ENCODE measurements around the gene ATL3.
"Not testable (repeated sequence)": the region's sequence is repeated elsewhere in the genome, so short reads cannot be mapped to it uniquely, and the experiment has no call there.

The ATL3 gene

DNA sequence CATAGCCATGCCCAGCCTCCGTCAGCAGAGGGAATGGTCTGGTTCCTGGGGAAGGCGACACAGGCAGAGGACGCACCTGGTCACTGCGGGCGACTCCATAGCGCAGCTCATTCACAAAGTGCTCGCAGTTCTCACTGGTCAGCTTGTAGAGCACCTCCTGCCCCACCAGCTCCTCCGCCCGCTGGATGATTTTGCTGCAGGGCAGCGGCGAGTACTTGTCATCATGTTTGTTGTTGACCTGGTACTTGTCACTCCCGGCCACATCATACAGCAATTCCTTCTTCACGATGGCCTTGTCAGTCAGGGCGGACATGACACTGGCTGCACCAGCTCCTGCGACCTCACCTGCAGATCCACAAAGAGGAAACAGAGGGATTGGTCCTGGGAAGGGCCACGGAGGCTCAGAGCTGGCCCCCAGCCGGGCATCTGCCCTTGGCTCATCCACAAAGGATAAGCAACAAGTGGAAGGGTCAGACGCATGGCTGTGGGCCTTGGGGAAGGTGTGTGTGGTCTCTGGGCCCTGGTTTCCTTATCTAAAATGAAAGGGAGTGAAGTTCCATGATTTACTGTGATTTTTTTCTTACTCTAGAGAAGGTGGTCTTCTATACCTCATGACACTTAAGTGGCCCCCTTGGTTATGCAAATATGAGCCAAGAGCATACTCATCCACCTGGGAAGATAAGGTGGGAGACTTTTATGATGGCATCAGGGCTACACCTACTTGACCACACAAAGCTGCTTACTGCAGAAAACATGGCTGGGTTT lies 81.0 kb downstream of the ATL3 start:
- Histone ChIP-seq H3K36me3 (ENCODE audit: control insufficient read depth, insufficient read depth, low read length) (peaks cover 6% of the 10 kb centered on the region), H3K4me3 (ENCODE audit: low read length) (no peak overlapping the region), H3K9ac (ENCODE audit: low read length) (no peak overlapping the region), H3K27ac (ENCODE audit: low read depth, low read length) (no peak overlapping the region), H3K27me3 (ENCODE audit: control insufficient read depth, insufficient read depth, low read length) (no peaks in the 10 kb centered on the region), H3K4me1 (ENCODE audit: control insufficient read depth, insufficient read depth, low read length) (no peaks in the 10 kb centered on the region)

DNA sequence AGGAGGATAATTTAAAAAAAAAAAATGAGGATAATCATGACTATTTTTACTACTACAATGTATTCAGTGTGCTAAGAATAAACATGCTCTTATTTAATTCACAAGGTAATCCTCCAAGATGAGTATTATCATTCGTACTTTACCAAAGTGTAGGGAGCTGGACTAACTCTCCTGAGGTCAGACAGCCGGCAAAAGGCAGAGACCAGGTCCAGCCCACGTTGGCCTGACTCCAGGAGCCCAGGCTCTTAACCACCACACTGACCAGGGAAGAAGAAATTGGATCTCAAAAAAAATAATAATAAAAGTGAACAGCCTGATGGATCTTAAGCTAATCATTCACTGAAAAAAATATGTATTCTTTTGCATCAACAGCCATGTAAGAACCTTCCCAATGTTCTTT lies 82.2 kb downstream of the ATL3 start:
- no peaks in the 10 kb centered on the region for H3K27me3 ChIP-seq (ENCODE audit: control insufficient read depth, insufficient read depth, low read length)
- H3K27ac ChIP-seq (ENCODE audit: low read depth, low read length) = no peak overlapping the region
- H3K4me1 ChIP-seq (ENCODE audit: control insufficient read depth, insufficient read depth, low read length) = no peaks in the 10 kb centered on the region
- H3K4me3 ChIP-seq (ENCODE audit: low read length) = no peak overlapping the region
- H3K36me3 ChIP-seq (ENCODE audit: control insufficient read depth, insufficient read depth, low read length) = peaks cover 6% of the 10 kb centered on the region
- H3K9ac ChIP-seq (ENCODE audit: low read length) = no peak overlapping the region

DNA sequence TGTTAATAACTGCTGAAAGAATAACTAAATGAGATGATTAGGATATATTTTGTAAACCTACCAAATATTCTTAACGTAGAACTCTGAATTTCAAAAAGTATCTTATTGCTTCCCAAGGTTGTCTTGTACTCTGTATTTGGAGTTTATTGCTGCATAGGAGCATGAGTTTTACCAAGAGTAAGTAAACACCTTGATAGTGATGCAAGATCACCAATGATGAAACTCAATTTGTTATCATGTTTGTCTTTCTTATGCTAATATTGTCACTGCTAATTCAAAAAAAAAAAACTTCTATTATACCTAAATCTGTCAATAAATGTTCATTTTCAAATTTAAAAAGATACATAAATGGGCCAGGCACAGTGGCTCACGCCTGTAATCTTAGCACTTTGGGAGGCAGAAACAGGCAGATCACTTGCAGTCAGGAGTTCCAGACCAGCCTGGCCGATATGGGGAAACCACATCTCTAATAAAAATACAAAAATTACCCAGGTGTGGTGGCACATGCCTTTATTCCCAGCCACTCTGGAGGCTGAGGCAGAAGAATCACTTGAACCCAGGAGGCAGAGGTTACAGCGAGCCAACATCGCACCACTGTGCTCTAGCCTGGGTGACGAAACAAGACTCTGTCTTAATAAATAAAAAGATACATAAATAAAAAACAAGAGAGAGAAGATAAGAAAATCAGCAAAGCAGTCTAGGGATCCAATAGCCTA lies 84.6 kb downstream of the ATL3 start:
- no peaks in the 10 kb centered on the region for H3K27me3 ChIP-seq (ENCODE audit: control insufficient read depth, insufficient read depth, low read length)
- peaks cover 6% of the 10 kb centered on the region for H3K36me3 ChIP-seq (ENCODE audit: control insufficient read depth, insufficient read depth, low read length)
- no peak overlapping the region for H3K27ac ChIP-seq (ENCODE audit: low read depth, low read length)
- H3K4me1 ChIP-seq (ENCODE audit: control insufficient read depth, insufficient read depth, low read length) = no peaks in the 10 kb centered on the region
- no peak overlapping the region for H3K9ac ChIP-seq (ENCODE audit: low read length)
- no peak overlapping the region for H3K4me3 ChIP-seq (ENCODE audit: low read length)

DNA sequence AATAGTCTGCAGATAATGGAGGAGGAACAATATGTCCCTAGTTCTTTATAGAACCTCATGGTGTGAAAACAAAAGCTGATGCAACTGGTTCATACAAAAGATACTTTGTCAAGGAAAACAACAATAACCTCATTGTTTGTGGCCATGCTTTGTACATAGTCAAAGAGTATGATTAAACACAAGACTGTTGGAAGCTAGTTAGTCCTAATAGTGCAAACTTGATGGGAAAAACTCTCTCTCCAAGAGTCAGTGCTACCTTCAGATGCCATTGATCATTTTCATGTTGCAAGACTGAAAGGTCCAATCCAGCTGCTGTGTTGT lies 87.9 kb downstream of the ATL3 start:
- Histone ChIP-seq H3K9ac (ENCODE audit: low read length) (no peak overlapping the region), H3K27ac (ENCODE audit: low read depth, low read length) (no peak overlapping the region), H3K4me3 (ENCODE audit: low read length) (no peak overlapping the region), H3K27me3 (ENCODE audit: control insufficient read depth, insufficient read depth, low read length) (no peaks in the 10 kb centered on the region), H3K36me3 (ENCODE audit: control insufficient read depth, insufficient read depth, low read length) (no peaks in the 10 kb centered on the region), H3K4me1 (ENCODE audit: control insufficient read depth, insufficient read depth, low read length) (no peaks in the 10 kb centered on the region)

DNA sequence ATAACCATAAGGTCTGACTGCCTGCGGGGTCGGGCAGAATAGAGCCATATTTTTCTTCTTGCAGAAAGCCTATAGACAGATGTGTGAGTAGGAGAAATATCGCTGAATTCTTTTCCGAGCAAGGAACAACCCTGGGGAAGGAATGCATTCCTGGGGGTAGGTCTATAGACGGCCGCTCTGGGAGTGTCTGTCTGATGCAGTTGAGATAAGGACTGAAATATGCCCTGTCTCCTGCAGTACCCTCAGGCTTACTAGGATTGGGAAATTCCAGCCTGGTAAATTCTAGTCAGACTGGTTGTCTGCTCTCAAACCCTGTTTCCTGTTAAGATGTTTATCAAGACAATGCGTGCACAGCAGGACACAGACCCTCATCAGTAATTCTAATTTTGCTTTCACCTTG lies 90.0 kb downstream of the ATL3 start:
- not testable (repeated sequence) for H3K4me3 ChIP-seq (ENCODE audit: low read length); H3K4me1 ChIP-seq (ENCODE audit: control insufficient read depth, insufficient read depth, low read length); H3K36me3 ChIP-seq (ENCODE audit: control insufficient read depth, insufficient read depth, low read length); H3K9ac ChIP-seq (ENCODE audit: low read length); H3K27ac ChIP-seq (ENCODE audit: low read depth, low read length); H3K27me3 ChIP-seq (ENCODE audit: control insufficient read depth, insufficient read depth, low read length)

DNA sequence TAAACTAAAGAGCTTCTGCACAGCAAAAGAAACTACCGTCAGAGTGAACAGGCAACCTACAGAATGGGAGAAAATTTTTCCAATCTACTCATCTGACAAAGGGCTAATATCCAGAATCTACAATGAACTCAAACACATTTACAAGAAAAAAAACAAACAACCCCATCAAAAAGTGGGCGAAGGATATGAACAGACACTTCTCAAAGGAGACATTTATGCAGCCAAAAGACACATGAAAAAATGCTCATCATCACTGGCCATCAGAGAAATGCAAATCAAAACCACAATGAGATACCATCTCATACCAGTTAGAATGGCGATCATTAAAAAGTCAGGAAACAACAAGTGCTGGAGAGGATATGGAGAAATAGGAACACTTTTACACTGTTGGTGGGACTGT lies 92.3 kb downstream of the ATL3 start:
- H3K4me1 ChIP-seq (ENCODE audit: control insufficient read depth, insufficient read depth, low read length); H3K36me3 ChIP-seq (ENCODE audit: control insufficient read depth, insufficient read depth, low read length); H3K27ac ChIP-seq (ENCODE audit: low read depth, low read length); H3K4me3 ChIP-seq (ENCODE audit: low read length); H3K27me3 ChIP-seq (ENCODE audit: control insufficient read depth, insufficient read depth, low read length); H3K9ac ChIP-seq (ENCODE audit: low read length): not testable (repeated sequence)

DNA sequence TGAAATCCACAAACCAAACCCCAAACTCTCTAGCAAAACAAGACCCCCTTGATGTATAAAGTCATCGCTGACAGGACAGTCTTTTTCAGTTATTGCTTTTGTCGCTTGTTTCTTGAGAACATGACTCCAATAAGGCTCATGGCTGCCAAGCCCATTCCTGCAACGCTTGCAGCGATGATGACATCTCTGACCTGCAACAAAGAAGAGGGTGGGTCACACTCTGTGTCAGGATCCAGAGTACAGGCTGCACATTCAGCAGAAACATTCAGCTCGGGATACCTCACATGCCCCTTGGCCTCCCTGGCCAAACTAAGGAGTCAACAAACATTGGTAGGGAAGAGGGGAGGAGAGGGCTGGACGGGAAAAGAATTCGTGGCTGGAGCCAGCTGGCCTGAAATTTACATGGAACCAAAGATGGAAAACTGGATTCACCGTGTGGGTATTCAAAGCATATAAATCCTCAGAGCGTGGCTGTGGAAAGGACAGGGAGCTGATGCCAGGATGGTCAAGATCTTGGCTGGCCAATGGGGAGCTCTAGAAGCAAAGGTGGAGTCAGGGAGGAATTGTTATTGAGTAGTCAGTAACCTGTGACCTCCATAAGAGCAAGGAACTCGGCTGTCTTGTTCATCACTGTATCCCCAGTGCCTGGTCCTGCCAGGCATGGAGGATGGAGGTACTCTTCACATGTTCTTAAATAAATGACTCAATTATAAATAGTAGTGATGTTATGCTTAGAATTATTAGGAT lies 96.1 kb downstream of the ATL3 start:
- H3K27ac ChIP-seq (ENCODE audit: low read depth, low read length) = peak overlapping the region; percentile 83
- H3K4me3 ChIP-seq (ENCODE audit: low read length) = peak overlapping the region; percentile 43
- no peaks in the 10 kb centered on the region for H3K27me3 ChIP-seq (ENCODE audit: control insufficient read depth, insufficient read depth, low read length)
- H3K4me1 ChIP-seq (ENCODE audit: control insufficient read depth, insufficient read depth, low read length) = peaks cover 10% of the 10 kb centered on the region
- no peak overlapping the region for H3K9ac ChIP-seq (ENCODE audit: low read length)
- H3K36me3 ChIP-seq (ENCODE audit: control insufficient read depth, insufficient read depth, low read length) = no peaks in the 10 kb centered on the region

Data from rectal smooth muscle tissue (tissue), 1 donor.